ENCODE results near the gene CANT1. TPM values are rescaled to one million over a fixed set of nuclear protein-coding genes. Genes with fewer than 3 reads are reported as not detected.

The CANT1 gene
- total and polyA plus RNA-seq, 2 donors (not counting 1 experiment from before 2014, with no cell fraction given), result 39.9 to 46.6 TPM

DNA sequence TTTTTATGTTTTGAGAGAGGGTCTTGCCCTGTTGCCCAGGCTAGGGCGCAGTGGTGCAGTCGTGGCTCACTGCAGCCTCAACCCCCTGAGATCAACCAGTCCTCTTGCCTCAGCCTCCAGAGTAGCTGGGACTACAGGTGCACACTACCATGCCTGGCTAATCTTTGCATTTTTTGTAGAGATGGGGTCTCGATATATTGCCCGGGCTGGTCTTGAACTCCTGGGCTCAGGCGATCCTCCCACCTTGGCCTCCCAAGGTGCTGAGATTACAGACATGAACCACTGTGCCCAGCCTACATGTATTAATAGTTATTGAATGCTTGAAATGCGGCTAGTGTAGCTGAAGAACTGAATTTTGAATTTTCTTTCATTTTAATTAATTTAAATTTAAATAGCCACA is 26.6 kb upstream of the CANT1 start:
- H3K27ac ChIP-seq (ENCODE audit: insufficient read depth, low read length), result peak overlapping the region; percentile 13
- peaks cover 20% of the 10 kb centered on the region for H3K4me1 ChIP-seq (ENCODE audit: control insufficient read depth, extremely low read depth, insufficient read depth, low read length)
- no peak for TF ChIP-seq EZH2 (IDR thresholded peaks at IDR 0.05; ENCODE audit: low read length, missing control alignments)
- TF ChIP-seq, protein P1, sequence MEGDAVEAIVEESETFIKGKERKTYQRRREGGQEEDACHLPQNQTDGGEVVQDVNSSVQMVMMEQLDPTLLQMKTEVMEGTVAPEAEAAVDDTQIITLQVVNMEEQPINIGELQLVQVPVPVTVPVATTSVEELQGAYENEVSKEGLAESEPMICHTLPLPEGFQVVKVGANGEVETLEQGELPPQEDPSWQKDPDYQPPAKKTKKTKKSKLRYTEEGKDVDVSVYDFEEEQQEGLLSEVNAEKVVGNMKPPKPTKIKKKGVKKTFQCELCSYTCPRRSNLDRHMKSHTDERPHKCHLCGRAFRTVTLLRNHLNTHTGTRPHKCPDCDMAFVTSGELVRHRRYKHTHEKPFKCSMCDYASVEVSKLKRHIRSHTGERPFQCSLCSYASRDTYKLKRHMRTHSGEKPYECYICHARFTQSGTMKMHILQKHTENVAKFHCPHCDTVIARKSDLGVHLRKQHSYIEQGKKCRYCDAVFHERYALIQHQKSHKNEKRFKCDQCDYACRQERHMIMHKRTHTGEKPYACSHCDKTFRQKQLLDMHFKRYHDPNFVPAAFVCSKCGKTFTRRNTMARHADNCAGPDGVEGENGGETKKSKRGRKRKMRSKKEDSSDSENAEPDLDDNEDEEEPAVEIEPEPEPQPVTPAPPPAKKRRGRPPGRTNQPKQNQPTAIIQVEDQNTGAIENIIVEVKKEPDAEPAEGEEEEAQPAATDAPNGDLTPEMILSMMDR (conservative IDR thresholded peaks at IDR 0.05 in 1 of 2, IDR thresholded peaks at IDR 0.05 in 1 of 2; ENCODE audit: low read depth in 1 of 2, low read length in 2 of 2), result no peak

DNA sequence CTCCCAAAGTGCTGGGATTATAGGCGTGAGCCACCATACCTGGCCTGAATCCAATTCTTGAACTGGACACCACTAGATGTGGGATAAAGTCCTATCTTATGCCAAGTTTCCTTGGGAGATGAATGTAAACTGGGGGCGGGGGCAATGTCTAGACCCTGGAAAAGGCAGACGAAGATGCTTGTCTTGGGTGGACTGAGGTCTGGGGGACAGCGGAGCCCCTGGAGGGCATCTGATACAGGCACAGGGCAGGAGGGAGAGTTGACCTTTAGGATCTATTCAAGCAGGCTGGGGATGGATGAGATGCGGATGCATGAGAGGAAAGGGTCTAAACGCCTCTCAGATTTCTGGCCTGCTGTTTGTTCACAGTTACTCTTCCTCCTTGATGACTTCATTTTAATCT is 26.1 kb upstream of the CANT1 start:
- Histone ChIP-seq H3K79me2 (ENCODE audit: control insufficient read depth, insufficient read depth, low read length) (no peaks in the 10 kb centered on the region), H4K20me1 (ENCODE audit: control insufficient read depth, extremely low read depth, insufficient read depth, low read length) (no peaks in the 10 kb centered on the region), H3K9ac (ENCODE audit: insufficient read depth, low read length) (no peak overlapping the region), H3K4me3 (replicated peaks in 1 of 4; ENCODE audit: control extremely low read depth in 1 of 4, insufficient read depth in 1 of 4, low read depth in 3 of 4, low read length in 4 of 4) (no peak overlapping the region), H3K36me3 (ENCODE audit: control insufficient read depth, insufficient read depth, low read length) (no peaks in the 10 kb centered on the region), H3K4me1 (ENCODE audit: control insufficient read depth, extremely low read depth, insufficient read depth, low read length) (peaks cover 20% of the 10 kb centered on the region), H3K27me3 (ENCODE audit: control insufficient read depth, insufficient read depth, low read length) (no peaks in the 10 kb centered on the region), H3K4me2 (ENCODE audit: extremely low read depth, insufficient read depth, low read length) (no peak overlapping the region), H3K9me3 (ENCODE audit: control insufficient read depth, insufficient read depth, low read depth, low read length) (no peaks in the 10 kb centered on the region), H2AFZ (ENCODE audit: low read length) (no peak overlapping the region), H3K27ac (ENCODE audit: insufficient read depth, low read length) (no peak overlapping the region)
- TF ChIP-seq, protein P1 (conservative IDR thresholded peaks at IDR 0.05 in 1 of 2, IDR thresholded peaks at IDR 0.05 in 1 of 2; ENCODE audit: low read depth in 1 of 2, low read length in 2 of 2), result no peak
- DNase-seq (ENCODE audit: low read depth in 2 of 2), result no peak

More for the DNA sequence above, 26.6 kb upstream of the CANT1 start:
- H3K4me2 ChIP-seq (ENCODE audit: extremely low read depth, insufficient read depth, low read length), result no peak overlapping the region
- DNase-seq (ENCODE audit: low read depth in 2 of 2), result no peak
- H3K9me3 ChIP-seq (ENCODE audit: control insufficient read depth, insufficient read depth, low read depth, low read length), result no peaks in the 10 kb centered on the region
- H3K79me2 ChIP-seq (ENCODE audit: control insufficient read depth, insufficient read depth, low read length), result no peaks in the 10 kb centered on the region
- H3K27me3 ChIP-seq (ENCODE audit: control insufficient read depth, insufficient read depth, low read length), result no peaks in the 10 kb centered on the region
- H3K9ac ChIP-seq (ENCODE audit: insufficient read depth, low read length), result no peak overlapping the region
- no peaks in the 10 kb centered on the region for H3K36me3 ChIP-seq (ENCODE audit: control insufficient read depth, insufficient read depth, low read length)
- no peak overlapping the region for H2AFZ ChIP-seq (ENCODE audit: low read length)
- H4K20me1 ChIP-seq (ENCODE audit: control insufficient read depth, extremely low read depth, insufficient read depth, low read length), result no peaks in the 10 kb centered on the region
- H3K4me3 ChIP-seq (replicated peaks in 1 of 4; ENCODE audit: control extremely low read depth in 1 of 4, insufficient read depth in 1 of 4, low read depth in 3 of 4, low read length in 4 of 4), result no peak overlapping the region

DNA sequence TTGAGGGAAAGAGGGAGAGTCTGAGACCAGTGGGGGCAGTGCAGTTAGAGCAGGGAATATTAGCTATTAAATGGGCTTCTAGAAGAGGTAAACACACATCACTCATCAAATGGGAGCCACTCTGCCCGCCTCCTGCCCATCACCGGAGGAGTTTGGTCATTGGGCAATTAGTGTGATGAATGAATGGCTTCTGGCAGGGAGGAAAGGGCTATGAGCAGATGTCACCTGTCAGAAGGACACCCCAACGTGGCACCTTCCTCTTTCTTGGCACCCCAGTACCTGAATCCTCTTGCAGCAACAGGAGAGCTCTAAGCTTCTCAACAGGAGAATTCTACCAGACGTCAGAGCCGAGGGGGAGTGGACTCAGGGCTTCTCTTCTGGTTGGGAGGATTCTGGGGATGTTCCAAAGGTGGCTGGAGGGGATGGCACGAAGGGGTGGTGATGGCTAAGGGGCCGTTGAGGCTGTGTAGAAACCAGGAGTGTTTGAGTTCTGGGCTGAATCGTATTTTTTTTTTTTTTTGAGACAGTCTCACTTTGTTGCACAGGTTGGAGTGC is 25.4 kb upstream of the CANT1 start:
- no peaks in the 10 kb centered on the region for H3K79me2 ChIP-seq (ENCODE audit: control insufficient read depth, insufficient read depth, low read length)
- no peak overlapping the region for H3K4me3 ChIP-seq (replicated peaks in 1 of 4; ENCODE audit: control extremely low read depth in 1 of 4, insufficient read depth in 1 of 4, low read depth in 3 of 4, low read length in 4 of 4)
- H3K36me3 ChIP-seq (ENCODE audit: control insufficient read depth, insufficient read depth, low read length), result no peaks in the 10 kb centered on the region
- H3K27ac ChIP-seq (ENCODE audit: insufficient read depth, low read length), result no peak overlapping the region
- no peaks in the 10 kb centered on the region for H3K27me3 ChIP-seq (ENCODE audit: control insufficient read depth, insufficient read depth, low read length)
- no peaks in the 10 kb centered on the region for H4K20me1 ChIP-seq (ENCODE audit: control insufficient read depth, extremely low read depth, insufficient read depth, low read length)
- no peaks in the 10 kb centered on the region for H3K9me3 ChIP-seq (ENCODE audit: control insufficient read depth, insufficient read depth, low read depth, low read length)
- no peak for DNase-seq (ENCODE audit: low read depth in 2 of 2)
- H3K9ac ChIP-seq (ENCODE audit: insufficient read depth, low read length), result no peak overlapping the region
- no peak overlapping the region for H3K4me2 ChIP-seq (ENCODE audit: extremely low read depth, insufficient read depth, low read length)
- no peak overlapping the region for H2AFZ ChIP-seq (ENCODE audit: low read length)
- TF ChIP-seq, protein P1 (conservative IDR thresholded peaks at IDR 0.05 in 1 of 2, IDR thresholded peaks at IDR 0.05 in 1 of 2; ENCODE audit: low read depth in 1 of 2, low read length in 2 of 2), result no peak
- TF ChIP-seq EZH2 (IDR thresholded peaks at IDR 0.05; ENCODE audit: low read length, missing control alignments), result no peak
- H3K4me1 ChIP-seq (ENCODE audit: control insufficient read depth, extremely low read depth, insufficient read depth, low read length), result peaks cover 20% of the 10 kb centered on the region
